GM18508 (cell line): Measurements from ENCODE around the gene TERB2.
"Not testable (repeated sequence)": the region's sequence is repeated elsewhere in the genome, so short reads cannot be mapped to it uniquely, and the experiment has no call there.

ENCODE experiments used
- ATAC-seq: cut with Tn5 transposase; IDR thresholded peaks from one replicate; pipeline ENCODE4 v1.9.1; 2021; ENCODE audit warnings: moderate number of reproducible peaks; ENCODE audit not compliant: insufficient read depth, unreplicated experiment

TERB2 gene

GRCh38 chr15:44956388-44956787, at the start of gene TERB2:
Gene TERB2, plus strand, starts transcription at chr15:44956687. Its CDS starts 32 bp downstream, at chr15:44956719.
- ATAC-seq, result no peak

- no peak for ATAC-seq
Measured at GRCh38 chr15:44909423-44909822, 47.1 kb upstream of the TERB2 start.

- no peak for ATAC-seq
Measured at GRCh38 chr15:44910981-44911625, 45.4 kb upstream of the TERB2 start.

GRCh38 chr15:44912186-44912585, 44.3 kb upstream of the TERB2 start:
- ATAC-seq, result not testable (repeated sequence)

GRCh38 chr15:44912974-44913448, 43.5 kb upstream of the TERB2 start:
- ATAC-seq, result not testable (repeated sequence)

- no peak for ATAC-seq
Measured at GRCh38 chr15:44918136-44918535, 38.4 kb upstream of the TERB2 start.

GRCh38 chr15:44928658-44929057, 27.8 kb upstream of the TERB2 start:
- ATAC-seq, result not testable (repeated sequence)

- not testable (repeated sequence) for ATAC-seq
Measured at GRCh38 chr15:44930283-44930682, 26.2 kb upstream of the TERB2 start.

- ATAC-seq, result not testable (repeated sequence)
Measured at GRCh38 chr15:44958302-44958701, 1.8 kb downstream of the TERB2 start.

GRCh38 chr15:44968475-44968874, 12.0 kb downstream of the TERB2 start:
- ATAC-seq, result no peak

GRCh38 chr15:44971036-44971435, 14.5 kb downstream of the TERB2 start:
- ATAC-seq, result no peak

- not testable (repeated sequence) for ATAC-seq
Measured at GRCh38 chr15:44976183-44976582, 19.7 kb downstream of the TERB2 start.

- not testable (repeated sequence) for ATAC-seq
Measured at GRCh38 chr15:44977781-44978180, 21.3 kb downstream of the TERB2 start.

- not testable (repeated sequence) for ATAC-seq
Measured at GRCh38 chr15:44979617-44980339, 23.3 kb downstream of the TERB2 start.

GRCh38 chr15:44984144-44984543, 27.7 kb downstream of the TERB2 start:
- not testable (repeated sequence) for ATAC-seq

GRCh38 chr15:44986346-44987055, 30.0 kb downstream of the TERB2 start:
- not testable (repeated sequence) for ATAC-seq

GRCh38 chr15:44987711-44988110, 31.2 kb downstream of the TERB2 start:
- ATAC-seq, result not testable (repeated sequence)

- not testable (repeated sequence) for ATAC-seq
Measured at GRCh38 chr15:44988184-44988869, 31.8 kb downstream of the TERB2 start.

- not testable (repeated sequence) for ATAC-seq
Measured at GRCh38 chr15:44988870-44989219, 32.4 kb downstream of the TERB2 start.

- ATAC-seq, result not testable (repeated sequence)
Measured at GRCh38 chr15:44997632-44998031, 41.1 kb downstream of the TERB2 start.
